H9 (cell line): Measurements from ENCODE around the gene BCAS1. TPM values are rescaled to one million over a fixed set of nuclear protein-coding genes. Genes with fewer than 3 reads are reported as not detected.

ENCODE experiments used
- DNase-seq: peaks from one replicate; pipeline ENCODE4 v3.0.0-alpha.2; 2017
- H2AFZ ChIP-seq: one replicate; pipeline ENCODE4 v1.6.1; 2013; ENCODE audit warnings: mild to moderate bottlenecking, low read length, control low read depth, moderate library complexity
- H2AK5ac ChIP-seq: 2 replicates; pipeline ENCODE4 v1.6.1; 2013; ENCODE audit warnings: low read length, control low read depth, mixed read lengths; ENCODE audit not compliant: insufficient read length
- H2BK120ac ChIP-seq: one replicate; pipeline ENCODE4 v1.6.1; 2013; ENCODE audit warnings: low read depth, mild to moderate bottlenecking, low read length, control low read depth, inconsistent platforms; ENCODE audit not compliant: poor library complexity, severe bottlenecking
- H2BK12ac ChIP-seq: 2 replicates; pipeline ENCODE4 v1.6.1; 2013; ENCODE audit warnings: low read length, control low read depth, mixed read lengths, low read depth; ENCODE audit not compliant: insufficient read length
- H2BK15ac ChIP-seq: 2 replicates; pipeline ENCODE4 v1.6.1; 2013; ENCODE audit warnings: low read depth, low read length, control low read depth
- H2BK20ac ChIP-seq: one replicate; pipeline ENCODE4 v1.6.1; 2013; ENCODE audit warnings: low read depth, mild to moderate bottlenecking, low read length, control low read depth, inconsistent platforms; ENCODE audit not compliant: poor library complexity, severe bottlenecking
- H2BK5ac ChIP-seq: 2 replicates; pipeline ENCODE4 v1.6.1; 2013; ENCODE audit warnings: low read length, control low read depth, mixed read lengths; ENCODE audit not compliant: insufficient read length
- H3K14ac ChIP-seq: 2 replicates; pipeline ENCODE4 v1.6.1; 2013; ENCODE audit warnings: low read length, control low read depth; ENCODE audit not compliant: insufficient read depth
- H3K18ac ChIP-seq: 2 replicates; pipeline ENCODE4 v1.6.1; 2013; ENCODE audit warnings: low read depth, mild to moderate bottlenecking, mixed read lengths, low read length, control low read depth; ENCODE audit not compliant: insufficient read length
- H3K23ac ChIP-seq: 2 replicates; pipeline ENCODE4 v1.6.1; 2013; ENCODE audit warnings: low read length, control low read depth, mixed read lengths, low read depth; ENCODE audit not compliant: insufficient read length
- H3K23me2 ChIP-seq: 2 replicates; pipeline ENCODE4 v1.6.1; 2013; ENCODE audit warnings: low read depth, mild to moderate bottlenecking, mixed read lengths, low read length, control low read depth; ENCODE audit not compliant: insufficient read length, poor library complexity, severe bottlenecking
- H3K27ac ChIP-seq: 2 replicates; pipeline ENCODE4 v1.5.1; 2013; ENCODE audit warnings: low read length, control low read depth, mixed read lengths, low read depth; ENCODE audit not compliant: insufficient read length
- H3K27me3 ChIP-seq: 2 replicates; pipeline ENCODE4 v1.6.1; 2013; ENCODE audit warnings: low read length, control low read depth, inconsistent platforms; ENCODE audit not compliant: insufficient read depth
- H3K4ac ChIP-seq: 2 replicates; pipeline ENCODE4 v1.6.1; 2013; ENCODE audit warnings: low read depth, mild to moderate bottlenecking, control low read depth, inconsistent platforms, low read length, moderate library complexity
- H3K4me1 ChIP-seq: 2 replicates; pipeline ENCODE4 v1.6.1; 2013; ENCODE audit warnings: low read length, control low read depth, inconsistent platforms; ENCODE audit not compliant: insufficient read depth
- H3K4me2 ChIP-seq: 2 replicates; pipeline ENCODE4 v1.6.1; 2013; ENCODE audit warnings: low read length, control low read depth, mixed read lengths; ENCODE audit not compliant: insufficient read length, insufficient read depth
- H3K56ac ChIP-seq: 2 replicates; pipeline ENCODE4 v1.6.1; 2013; ENCODE audit warnings: low read depth, mild to moderate bottlenecking, mixed read lengths, low read length, control low read depth; ENCODE audit not compliant: insufficient read length
- H3K79me1 ChIP-seq: 2 replicates; pipeline ENCODE4 v1.6.1; 2013; ENCODE audit warnings: low read depth, mild to moderate bottlenecking, moderate library complexity, low read length, control low read depth, inconsistent platforms; ENCODE audit not compliant: insufficient read depth, poor library complexity, severe bottlenecking
- H3K79me2 ChIP-seq: 2 replicates; pipeline ENCODE4 v1.6.1; 2013; ENCODE audit warnings: low read length, control low read depth, inconsistent platforms; ENCODE audit not compliant: insufficient read depth
- H3K9ac ChIP-seq: 2 replicates; pipeline ENCODE4 v1.6.1; 2013; ENCODE audit warnings: low read length, control low read depth, mixed read lengths; ENCODE audit not compliant: insufficient read length; ENCODE audit errors: extremely low read depth
- H3K9me3 ChIP-seq: one replicate; pipeline ENCODE4 v1.6.1; 2013; ENCODE audit warnings: low read depth, low read length, inconsistent platforms; ENCODE audit not compliant: control insufficient read depth
- H3T11ph ChIP-seq: one replicate; pipeline ENCODE4 v1.6.1; 2013; ENCODE audit warnings: mild to moderate bottlenecking, low read length, control low read depth, inconsistent platforms
- H4K20me1 ChIP-seq: one replicate; pipeline ENCODE4 v1.6.1; 2013; ENCODE audit not compliant: control insufficient read depth, insufficient read length, insufficient read depth
- H4K5ac ChIP-seq: 2 replicates; pipeline ENCODE4 v1.6.1; 2013; ENCODE audit warnings: low read depth, mild to moderate bottlenecking, mixed read lengths, low read length, control low read depth; ENCODE audit not compliant: insufficient read length
- H4K8ac ChIP-seq: replicated peaks from 2 replicates; pipeline ENCODE4 v1.6.1; 2013; ENCODE audit warnings: low read length, control low read depth, mixed read lengths, low read depth; ENCODE audit not compliant: insufficient read length
- H4K91ac ChIP-seq: 2 replicates; pipeline ENCODE4 v1.6.1; 2013; ENCODE audit warnings: low read depth, mild to moderate bottlenecking, moderate library complexity, mixed read lengths, low read length, control low read depth; ENCODE audit not compliant: insufficient read length
- H3K27ac Mint-ChIP-seq, 3 experiments: 2 replicates in 2 of 3; 3 replicates in 1 of 3; pipeline ENCODE4 v1.8.0; 2020 to 2021; ENCODE audit warnings: mixed read lengths in 3 of 3, mild to moderate bottlenecking in 1 of 3, moderate library complexity in 1 of 3
- H3K27me3 Mint-ChIP-seq: 2 replicates; pipeline ENCODE4 v1.8.0; 2021; ENCODE audit warnings: low read depth, mild to moderate bottlenecking, moderate library complexity, mixed read lengths
- H3K36me3 Mint-ChIP-seq, 3 experiments: 2 replicates in 2 of 3; 3 replicates in 1 of 3; pipeline ENCODE4 v1.8.0; 2020 to 2021; ENCODE audit warnings: low read depth in 3 of 3, mixed read lengths in 3 of 3; ENCODE audit not compliant: insufficient read depth in 1 of 3
- H3K4me1 Mint-ChIP-seq, 2 experiments: 2 replicates each; pipeline ENCODE4 v1.8.0; 2020; ENCODE audit warnings: mixed read lengths in 2 of 2
- H3K4me3 Mint-ChIP-seq, 2 experiments: 2 replicates in 1 of 2; 3 replicates in 1 of 2; pipeline ENCODE4 v1.8.0; 2020 to 2021; ENCODE audit warnings: mild to moderate bottlenecking in 2 of 2, mixed read lengths in 2 of 2, moderate library complexity in 1 of 2
- H3K9me3 Mint-ChIP-seq, 2 experiments: 2 replicates in 1 of 2; 3 replicates in 1 of 2; pipeline ENCODE4 v1.8.0; 2020; ENCODE audit warnings: mild to moderate bottlenecking in 2 of 2, mixed read lengths in 2 of 2, moderate library complexity in 1 of 2
- CTCF ChIP-seq: fragments of 200-600 bp; sonication (generic); conservative IDR thresholded peaks from 3 replicates; pipeline ENCODE4 v1.8.0; 2021; ENCODE audit warnings: antibody characterized with exemption, mild to moderate bottlenecking
- total RNA-seq: library from RNA; stranded (reverse); gene quantifications from 2 replicates; pipeline ENCODE4 v1.2.1, GENCODE V29; 2021

BCAS1 gene
- total RNA-seq, 1 experiment from 2014 or later = 0.15 TPM

GRCh38 chr20:53978497-53978896 is 91.9 kb downstream of the BCAS1 start:
- H4K91ac ChIP-seq = no peak overlapping the region
- H2AK5ac ChIP-seq = no peak overlapping the region
- no peaks in the 10 kb centered on the region for H3K79me1 ChIP-seq
- no peak overlapping the region for H3K27ac ChIP-seq
- peaks cover 6 to 11% of the 10 kb centered on the region in 2 experiments; a peak in 4 of 5 replicates for H3K9me3 Mint-ChIP-seq
- H2BK120ac ChIP-seq = no peak overlapping the region
- H3K4me1 ChIP-seq = no peaks in the 10 kb centered on the region
- no peak overlapping the region for H3K4ac ChIP-seq
- H3K4me3 Mint-ChIP-seq = no peak overlapping the region
- H3K9ac ChIP-seq = no peak overlapping the region
- no peaks in the 10 kb centered on the region for H3K23me2 ChIP-seq
- no peak overlapping the region for H2BK15ac ChIP-seq
- no peak overlapping the region for H2BK5ac ChIP-seq
- no peak overlapping the region for H2BK20ac ChIP-seq
- no peak overlapping the region for H3K4me2 ChIP-seq
- H3K79me2 ChIP-seq = no peaks in the 10 kb centered on the region
- no peaks in the 10 kb centered on the region for H3K27me3 ChIP-seq
- no peak overlapping the region for H3K56ac ChIP-seq
- no peaks in the 10 kb centered on the region for H3K4me1 Mint-ChIP-seq
- H3K9me3 ChIP-seq = no peaks in the 10 kb centered on the region
- no peak overlapping the region for H3K14ac ChIP-seq
- 0 out of 7 replicates have a peak, but pooled peaks cover 0 to 3% (median 0%) of the 10 kb centered on the region in 3 experiments for H3K36me3 Mint-ChIP-seq
- no peak overlapping the region for H3K27ac Mint-ChIP-seq
- no peak overlapping the region for H3K18ac ChIP-seq
- H3K27me3 Mint-ChIP-seq = no peaks in the 10 kb centered on the region
- H2BK12ac ChIP-seq = no peak overlapping the region
- H3T11ph ChIP-seq = no peak overlapping the region
- no peak overlapping the region for H4K8ac ChIP-seq
- no peak for TF ChIP-seq CTCF
- no peak overlapping the region for H4K5ac ChIP-seq
- DNase-seq = no peak
- no peak overlapping the region for H2AFZ ChIP-seq
- no peak overlapping the region for H3K23ac ChIP-seq
- no peaks in the 10 kb centered on the region for H4K20me1 ChIP-seq
